ENCODE data around the gene DPP9.
"Not testable (repeated sequence)": the region's sequence is repeated elsewhere in the genome, so short reads cannot be mapped to it uniquely, and the experiment has no call there.

Gene DPP9

GRCh38 chr19:4740092-4740491 lies 16.4 kb upstream of the DPP9 start:
- DNase-seq (ENCODE audit: low read depth in 2 of 3, low spot score in 1 of 3) = no peak

DNA sequence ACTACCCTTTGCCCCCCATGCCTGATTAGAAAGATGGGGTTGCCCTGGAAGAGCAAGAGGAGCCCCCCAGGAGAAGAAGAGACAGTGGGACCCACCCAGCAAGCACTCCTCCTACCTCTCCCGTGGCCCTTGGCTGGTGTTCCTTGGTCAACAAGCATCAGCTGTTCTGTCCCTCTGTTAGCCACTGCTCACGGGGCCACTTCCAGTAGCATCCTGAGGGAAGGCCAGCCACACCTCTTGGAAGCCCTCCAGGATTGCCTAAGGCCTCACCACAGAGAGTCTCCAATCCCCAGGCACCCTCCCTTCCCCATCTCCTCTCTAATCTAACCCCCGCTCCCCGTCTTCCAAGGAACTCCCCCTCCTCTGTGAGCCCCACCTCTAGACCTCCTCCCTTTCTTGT lies 15.1 kb upstream of the DPP9 start:
- no peak for DNase-seq (ENCODE audit: low read depth in 2 of 3, low spot score in 1 of 3)

DNA sequence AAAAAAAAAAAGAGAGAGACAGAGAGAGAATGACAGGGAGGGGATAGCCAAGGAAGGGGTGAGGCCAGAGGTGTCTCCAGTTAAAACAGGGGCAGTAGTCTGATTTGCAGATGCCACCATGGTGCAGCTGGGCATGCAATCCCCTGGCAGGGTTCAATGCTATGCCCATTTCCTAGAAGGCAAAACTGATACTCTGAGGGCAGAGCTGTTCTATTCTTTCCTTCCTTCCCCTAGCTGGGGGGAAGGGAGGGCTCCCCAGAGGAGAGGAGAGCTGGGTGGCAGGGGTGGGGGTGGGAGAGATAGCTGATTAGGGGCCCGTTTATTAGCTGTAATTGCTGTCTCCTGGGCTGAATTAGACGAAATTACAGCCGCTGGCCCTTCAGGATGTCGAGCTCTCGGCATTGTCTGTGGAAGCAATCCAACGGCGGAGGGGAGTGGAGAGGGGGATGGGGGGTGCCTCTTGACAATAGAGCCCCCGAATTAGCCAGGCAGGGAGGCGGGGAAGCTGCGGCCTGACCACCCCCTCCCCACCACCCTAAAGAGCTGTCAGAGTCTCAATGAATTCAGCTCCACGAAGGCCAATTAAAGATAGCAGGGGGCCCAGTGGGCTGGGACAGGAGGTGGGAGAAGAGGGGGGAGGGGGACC lies 14.4 kb upstream of the DPP9 start:
- DNase-seq (ENCODE audit: low read depth in 2 of 3, low spot score in 1 of 3) = no peak

DNA sequence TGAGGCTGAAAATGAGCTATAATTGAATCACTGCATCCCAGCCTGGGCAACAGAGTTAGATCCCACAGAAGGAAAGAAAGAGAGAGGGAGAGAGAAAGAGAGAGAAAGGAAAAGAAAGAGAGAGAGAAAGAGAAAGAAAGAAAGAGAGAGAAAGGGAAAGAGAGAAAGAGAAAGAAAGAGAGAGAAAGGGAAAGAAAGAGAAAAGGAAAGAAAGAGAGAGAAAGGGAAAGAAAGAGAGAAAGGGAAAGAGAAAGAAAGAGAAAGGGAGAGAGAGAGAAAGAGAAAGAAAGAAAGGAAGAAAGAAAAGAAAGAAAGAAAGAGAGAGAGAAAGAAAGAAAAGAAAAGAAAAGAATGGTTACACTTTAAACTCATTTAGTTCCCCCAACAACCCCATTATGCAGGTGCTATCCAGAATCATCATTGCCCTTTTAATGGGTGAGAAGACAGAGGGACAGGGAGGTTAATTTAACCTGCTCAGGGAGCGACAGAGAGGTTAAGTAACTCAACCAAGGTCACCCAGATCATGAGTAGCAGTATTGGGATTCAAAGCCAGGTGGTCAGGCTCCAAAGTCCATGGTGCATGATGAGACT lies 10.2 kb upstream of the DPP9 start:
- no peak for DNase-seq (ENCODE audit: low read depth in 2 of 3, low spot score in 1 of 3)

GRCh38 chr19:4732680-4733114 lies 9.1 kb upstream of the DPP9 start:
- peak; percentile 35 to 45 (median 37) for DNase-seq (ENCODE audit: low read depth in 2 of 3, low spot score in 1 of 3)

- peak; percentile 52 to 61 (median 55) for DNase-seq (ENCODE audit: low read depth in 2 of 3, low spot score in 1 of 3)
These were observed 7.1 kb upstream of the DPP9 start for GRCh38 chr19:4730740-4731171.

GRCh38 chr19:4728871-4729270 lies 5.2 kb upstream of the DPP9 start:
- DNase-seq (ENCODE audit: low read depth in 2 of 3, low spot score in 1 of 3) = no peak

DNA sequence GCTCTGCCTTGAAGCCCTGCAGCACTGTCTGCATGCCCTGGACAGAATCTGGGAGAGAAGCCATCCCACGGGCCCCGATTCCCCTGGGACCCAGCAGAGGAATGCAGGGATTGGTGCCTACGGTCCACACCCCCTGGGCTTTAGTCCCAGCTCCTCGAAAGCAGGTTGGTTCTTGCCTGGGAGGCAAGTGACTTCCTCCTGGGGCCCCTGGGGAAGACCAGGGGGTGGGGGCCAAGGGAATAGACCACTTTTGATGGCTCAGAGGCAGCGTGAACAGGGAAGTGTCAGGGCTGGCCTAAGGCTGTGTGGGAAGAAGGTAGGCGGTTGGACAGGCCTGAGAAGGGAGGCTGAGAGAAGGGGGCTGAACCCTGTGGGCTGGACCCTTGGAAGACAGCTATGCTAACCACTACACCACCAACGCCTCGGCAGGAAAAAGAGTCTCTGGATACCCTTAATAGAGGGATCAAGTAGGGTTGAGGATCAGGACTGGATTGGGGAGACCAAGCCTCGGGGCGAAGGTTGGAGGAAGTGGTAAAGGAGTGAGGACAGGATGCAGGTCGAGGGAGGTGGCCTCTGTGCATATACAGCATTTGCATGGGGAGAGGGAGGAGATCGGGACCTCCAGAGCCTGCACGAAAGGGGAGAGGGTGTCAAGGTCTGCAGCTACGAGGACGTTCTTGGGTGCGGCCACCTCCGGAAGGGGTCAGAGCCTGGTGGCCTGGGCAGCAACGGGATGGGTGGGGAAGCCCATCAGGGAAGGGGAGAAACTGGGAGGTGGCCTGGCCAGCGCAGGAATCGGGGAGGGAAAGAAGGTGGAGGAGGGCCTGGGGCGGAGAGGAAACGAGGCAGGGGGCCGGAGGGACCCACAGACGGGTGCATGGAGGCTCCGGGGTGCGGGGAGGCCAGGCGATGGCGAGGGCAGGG lies 709 bp downstream of the DPP9 start:
- DNase-seq (ENCODE audit: low read depth in 2 of 3, low spot score in 1 of 3) = no peak

- DNase-seq (ENCODE audit: low read depth in 2 of 3, low spot score in 1 of 3) = no peak
These were observed 2.4 kb downstream of the DPP9 start for GRCh38 chr19:4721196-4721595.

GRCh38 chr19:4720037-4720700 lies 3.5 kb downstream of the DPP9 start:
- no peak for DNase-seq (ENCODE audit: low read depth in 2 of 3, low spot score in 1 of 3)

- no peak for DNase-seq (ENCODE audit: low read depth in 2 of 3, low spot score in 1 of 3)
These were observed 4.2 kb downstream of the DPP9 start for GRCh38 chr19:4719499-4719866.

DNA sequence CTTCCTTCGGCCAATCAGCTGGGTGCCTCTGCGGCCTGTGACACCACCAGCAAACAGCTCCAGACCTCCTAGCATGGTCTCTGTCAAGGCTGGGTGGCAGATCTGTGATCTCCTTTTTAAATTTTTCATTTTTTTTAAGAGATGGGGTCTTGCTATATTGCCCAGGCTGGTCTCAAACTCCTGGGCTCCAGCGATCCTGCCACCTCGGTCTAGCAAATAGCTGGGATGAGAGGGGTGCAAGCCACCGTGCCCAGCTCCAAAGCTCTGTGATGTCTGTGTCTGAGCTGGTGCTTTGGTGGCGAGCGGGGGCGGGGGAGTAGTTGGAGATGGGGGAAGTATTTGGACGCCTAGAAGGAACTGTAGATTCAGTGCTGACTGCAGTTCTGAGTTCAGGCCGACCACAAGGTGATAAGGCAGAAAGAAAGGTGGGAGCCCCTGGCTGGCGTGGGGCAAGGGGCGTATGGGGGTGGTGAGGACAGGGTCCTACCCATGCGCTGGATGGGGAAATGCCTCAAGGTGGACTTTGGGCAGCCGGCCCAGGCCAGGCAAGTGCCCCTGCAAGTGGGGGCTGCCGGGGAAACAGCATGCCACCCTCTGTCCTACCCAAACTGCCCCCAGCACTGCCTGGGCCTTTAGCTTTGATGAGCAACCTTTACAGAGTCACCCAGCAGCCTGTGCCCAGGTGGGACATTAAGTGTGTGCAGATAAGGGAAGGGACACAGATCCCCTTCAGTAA lies 5.5 kb downstream of the DPP9 start:
- no peak for DNase-seq (ENCODE audit: low read depth in 2 of 3, low spot score in 1 of 3)

DNA sequence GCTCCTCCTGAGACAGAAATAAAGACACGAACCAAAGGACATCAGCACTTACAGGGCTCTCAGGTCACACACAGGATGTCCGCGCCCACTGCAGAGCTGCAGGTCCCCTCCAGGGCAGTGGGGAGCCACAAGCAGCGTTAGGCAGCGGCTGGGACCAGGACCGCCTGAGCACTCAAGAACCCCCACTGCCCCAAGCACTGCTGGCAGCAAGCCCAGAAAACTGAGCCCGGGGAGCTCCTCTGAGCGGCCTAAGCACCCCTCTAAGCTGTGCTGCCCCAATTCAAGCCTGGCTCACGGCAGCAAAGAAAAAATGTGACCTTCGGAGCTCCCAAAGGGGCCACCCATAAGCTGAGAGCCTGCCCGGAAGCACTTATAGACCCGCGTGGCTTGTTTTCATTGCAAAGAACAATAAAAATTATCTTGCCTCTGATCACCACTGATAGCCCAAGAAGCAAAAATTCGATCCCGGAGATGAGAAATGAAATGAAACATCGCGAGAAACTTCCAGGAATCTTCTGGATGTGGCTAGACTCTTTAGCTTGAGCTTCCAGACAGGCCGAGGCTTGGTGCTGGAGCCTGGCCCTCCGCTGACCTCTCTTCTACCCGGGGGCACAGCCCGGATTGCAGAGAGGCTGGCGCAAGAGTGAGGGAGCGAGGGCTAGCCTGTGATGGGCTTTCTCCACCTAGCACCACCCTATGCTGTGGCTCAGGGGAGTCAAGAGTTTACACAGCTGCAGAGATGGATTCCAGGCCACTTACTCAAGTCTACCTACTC lies 6.3 kb downstream of the DPP9 start:
- DNase-seq (ENCODE audit: low read depth in 2 of 3, low spot score in 1 of 3) = no peak

- no peak for DNase-seq (ENCODE audit: low read depth in 2 of 3, low spot score in 1 of 3)
These were observed 8.0 kb downstream of the DPP9 start for GRCh38 chr19:4715529-4716221.

- DNase-seq (ENCODE audit: low read depth in 2 of 3, low spot score in 1 of 3) = not testable (repeated sequence)
These were observed 8.5 kb downstream of the DPP9 start for GRCh38 chr19:4715178-4715528.

GRCh38 chr19:4714016-4714415 lies 9.6 kb downstream of the DPP9 start:
- DNase-seq (ENCODE audit: low read depth in 2 of 3, low spot score in 1 of 3) = no peak

- no peak for DNase-seq (ENCODE audit: low read depth in 2 of 3, low spot score in 1 of 3)
These were observed 10.2 kb downstream of the DPP9 start for GRCh38 chr19:4713384-4713951.

- no peak for DNase-seq (ENCODE audit: low read depth in 2 of 3, low spot score in 1 of 3)
These were observed 10.9 kb downstream of the DPP9 start for GRCh38 chr19:4712771-4713170.

DNA sequence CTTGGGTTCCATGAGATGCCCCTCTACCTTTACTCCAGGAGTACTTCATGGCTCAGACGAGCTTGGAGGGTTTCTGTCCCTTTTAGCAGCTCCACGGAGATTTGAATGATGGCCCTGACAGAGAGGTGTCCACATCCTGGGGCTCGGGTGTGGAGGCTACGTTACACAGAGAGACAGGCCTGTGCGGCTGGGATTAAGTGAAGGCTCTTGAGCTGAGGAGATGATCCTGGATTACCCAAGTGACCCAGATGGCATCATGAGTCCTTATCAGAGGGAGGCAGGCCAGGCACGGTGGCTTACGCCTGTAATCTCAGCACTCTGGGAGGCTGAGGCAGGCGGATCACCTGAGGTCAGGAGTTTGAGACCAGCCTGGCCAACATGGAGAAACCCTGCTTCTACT lies 12.4 kb downstream of the DPP9 start:
- DNase-seq (ENCODE audit: low read depth in 2 of 3, low spot score in 1 of 3) = no peak

All from stimulated activated CD4-positive, alpha-beta T cell treated with anti-CD3 and anti-CD28 coated beads, Interleukin-12 subunit alpha, Interleukin-12 subunit beta, amount 100 ng/mL, for 48 hours (primary cell).